Stimulated activated CD4-positive, alpha-beta T cell treated with anti-CD3 and anti-CD28 coated beads, Interleukin-15, amount 100 ng/mL, for 1 hour (primary cell): ENCODE results near the gene SNTB2.
A peak's percentile ranks its signal among the peaks of the same experiment; 100 is the strongest.

Experiments
- DNase-seq, 2 donors: peaks; one replicate each; pipeline ENCODE4 v3.0.0-alpha.2; 2020; ENCODE audit warnings: low read depth in 1 of 2, low spot score in 1 of 2

Gene SNTB2

DNA sequence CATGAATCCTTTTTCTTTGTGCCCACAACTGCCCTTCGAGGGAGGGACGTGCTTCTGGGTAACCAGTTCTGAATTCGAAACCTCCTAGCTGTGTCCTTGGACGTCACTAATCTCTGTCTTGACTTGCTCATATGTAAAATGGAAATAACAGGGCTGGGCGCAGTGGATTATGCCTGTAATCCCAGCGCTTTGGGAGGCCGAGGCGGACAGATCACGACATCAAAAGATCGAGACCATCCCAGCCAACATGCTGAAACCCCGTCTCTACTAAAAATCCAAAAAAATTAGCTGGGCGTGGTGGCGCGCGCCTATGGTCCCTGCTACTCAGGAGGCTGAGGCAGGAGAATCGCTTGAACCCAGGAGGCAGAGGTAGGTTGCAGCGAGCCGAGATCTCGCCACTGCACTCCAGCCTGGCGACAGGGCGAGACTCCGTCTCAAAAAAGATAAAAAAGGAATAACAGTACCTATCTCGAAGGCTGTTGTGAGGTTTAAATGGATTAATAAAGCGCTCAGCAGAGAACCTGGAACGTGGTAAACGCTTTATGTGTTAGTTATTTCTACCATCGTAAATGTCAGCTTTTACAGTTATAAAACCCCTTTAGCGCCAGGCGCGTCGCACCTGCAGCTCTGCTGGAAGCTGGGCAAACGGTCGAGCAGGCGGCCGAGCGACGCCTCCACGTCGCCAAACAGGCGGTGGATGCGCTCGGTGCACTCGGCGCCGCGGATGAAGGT is 151.8 kb downstream of the SNTB2 start:
- no peak for DNase-seq

DNA sequence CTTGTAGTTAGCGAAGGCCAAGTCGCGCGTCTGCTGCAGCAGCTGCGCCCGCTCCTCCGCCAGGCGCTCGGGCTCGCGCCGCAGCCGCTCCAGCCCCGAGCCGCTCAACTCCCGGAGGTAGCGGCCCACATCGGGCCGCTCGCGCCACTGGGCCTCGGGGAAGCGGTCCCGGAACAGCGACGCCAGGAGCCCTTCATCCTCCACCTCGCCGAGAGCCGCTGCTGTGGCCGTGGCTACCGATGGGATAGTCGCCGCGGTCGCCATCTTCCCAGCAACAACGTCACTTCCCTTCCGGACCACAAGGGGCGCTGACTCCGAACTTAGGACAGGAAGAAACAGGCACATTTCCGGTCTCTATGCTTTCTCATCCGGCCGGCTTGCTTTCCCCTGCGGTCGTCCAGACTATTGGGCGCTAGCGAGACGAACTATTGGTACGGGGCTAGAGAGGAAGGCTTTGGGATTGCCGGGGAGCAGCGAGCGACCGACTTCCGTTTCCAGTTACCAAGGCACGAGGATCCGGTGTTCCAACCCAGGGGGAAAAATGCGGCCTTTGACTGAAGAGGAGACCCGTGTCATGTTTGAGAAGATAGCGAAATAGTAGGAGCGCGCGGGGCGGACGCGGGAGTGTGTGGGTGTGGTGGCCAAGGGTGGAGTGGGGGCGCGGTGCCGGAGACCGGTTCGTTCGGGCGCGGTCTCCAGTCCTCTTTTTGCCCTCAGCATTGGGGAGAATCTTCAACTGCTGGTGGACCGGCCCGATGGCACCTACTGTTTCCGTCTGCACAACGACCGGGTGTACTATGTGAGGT is 152.5 kb downstream of the SNTB2 start, which contains the start of the genes COG8 and NIP7:
TSS of gene COG8 (minus strand) at position 276 of the 806 bp plus-strand sequence. CDS start at position 264, 12 bp downstream.
TSS of gene NIP7 (plus strand) at position 484 of the 806 bp plus-strand sequence. CDS start at position 542, 58 bp downstream.
- peak; percentile 80 to 84 for DNase-seq

DNA sequence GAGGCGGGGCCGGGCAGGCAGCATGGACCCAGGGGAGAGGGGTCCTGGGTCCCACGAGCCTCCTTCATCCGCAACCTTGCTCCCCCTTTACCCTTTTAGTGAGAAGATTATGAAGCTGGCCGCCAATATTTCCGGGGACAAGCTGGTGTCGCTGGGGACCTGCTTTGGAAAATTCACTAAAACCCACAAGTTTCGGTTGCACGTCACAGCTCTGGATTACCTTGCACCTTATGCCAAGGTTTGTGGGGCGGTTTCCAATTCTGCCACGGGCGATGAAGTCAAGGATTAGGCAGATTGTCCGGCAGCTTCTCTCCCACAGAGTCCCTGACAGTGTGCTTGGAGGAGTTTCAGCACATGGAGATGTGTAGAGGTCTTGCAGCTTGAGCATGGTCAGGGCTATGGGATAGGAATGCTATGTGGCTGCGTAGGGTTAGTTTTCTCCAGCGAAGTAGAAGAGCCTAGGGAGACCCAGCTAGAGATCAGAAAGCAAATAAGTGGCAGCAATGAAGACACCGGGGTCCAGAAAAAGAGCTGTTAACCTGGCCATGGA is 153.2 kb downstream of the SNTB2 start:
- no peak for DNase-seq

DNA sequence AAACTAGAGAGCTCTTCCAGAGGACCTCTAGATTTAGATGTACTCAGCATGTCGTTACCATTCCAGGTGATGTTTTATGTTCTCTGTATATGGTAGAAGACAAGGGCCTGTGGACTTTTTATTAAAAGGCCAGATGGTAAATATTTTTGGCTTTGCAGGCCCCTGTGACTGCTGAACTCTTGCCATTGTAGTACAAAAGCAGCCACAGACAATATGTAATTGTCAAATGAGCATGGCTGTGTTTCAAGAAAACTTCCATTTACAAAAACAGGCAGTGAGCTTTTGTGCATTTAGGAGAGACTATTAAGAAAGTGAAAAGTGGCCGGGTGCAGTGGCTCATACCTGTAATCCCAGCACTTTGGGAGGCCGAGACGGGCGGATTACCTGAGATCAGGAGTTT is 157.2 kb downstream of the SNTB2 start:
- no peak for DNase-seq

DNA sequence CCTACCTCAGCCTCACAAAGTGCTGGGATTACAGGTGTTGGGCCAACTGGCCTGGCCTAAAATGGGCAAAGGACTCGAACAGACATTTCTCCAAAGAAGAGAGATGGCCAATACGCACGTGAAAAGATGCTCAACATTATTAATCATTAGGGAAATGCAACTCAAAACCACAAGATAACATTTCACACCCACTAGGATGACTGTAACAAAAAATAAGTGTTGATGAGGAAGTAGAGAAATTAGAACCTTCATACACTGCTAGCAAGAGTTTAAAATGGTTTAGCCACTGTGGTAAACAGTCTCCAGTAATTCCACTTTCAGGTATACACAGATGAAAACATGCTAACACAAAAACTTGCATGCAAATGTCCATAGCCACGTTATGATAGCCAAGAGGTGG is 159.0 kb downstream of the SNTB2 start:
- no peak for DNase-seq

DNA sequence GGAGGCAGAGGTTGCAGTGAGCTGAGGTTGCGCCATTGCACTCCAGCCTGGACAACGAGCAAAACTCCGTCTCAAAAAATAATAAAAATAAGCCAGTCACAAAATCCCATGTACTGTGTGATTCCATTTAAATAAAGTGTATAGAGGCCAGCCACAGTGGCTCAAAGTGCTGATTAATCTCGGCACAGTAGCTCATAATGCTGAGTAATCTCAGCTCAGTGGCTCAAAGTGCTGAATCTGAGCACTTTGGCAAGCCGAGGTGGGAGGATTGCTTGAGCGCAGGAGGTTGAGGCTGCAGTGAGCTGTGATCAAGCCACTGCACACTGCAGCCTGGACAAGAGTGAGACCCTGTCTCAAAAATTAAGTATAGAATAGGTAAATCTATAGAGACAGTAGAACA is 159.7 kb downstream of the SNTB2 start:
- DNase-seq: no peak

DNA sequence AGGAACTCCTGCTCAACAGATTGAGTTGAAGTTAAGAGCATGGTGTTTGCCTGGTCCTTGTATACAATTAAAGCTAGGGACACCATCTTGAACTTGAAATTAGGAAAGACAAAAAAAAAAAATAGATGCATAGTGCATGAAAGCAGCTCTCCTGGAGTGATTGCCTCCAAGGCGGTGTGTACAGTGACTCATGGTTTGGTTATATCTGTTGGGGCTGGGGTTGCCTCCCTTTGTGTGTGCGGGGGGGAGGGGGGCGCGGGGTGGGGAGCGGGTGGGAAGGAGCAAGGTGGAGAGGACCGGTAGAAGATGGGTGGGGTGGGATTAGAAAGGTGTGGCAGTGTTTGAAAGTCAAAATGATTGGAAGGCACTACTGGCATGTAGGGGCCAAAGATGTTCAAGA is 161.3 kb downstream of the SNTB2 start:
- no peak for DNase-seq

DNA sequence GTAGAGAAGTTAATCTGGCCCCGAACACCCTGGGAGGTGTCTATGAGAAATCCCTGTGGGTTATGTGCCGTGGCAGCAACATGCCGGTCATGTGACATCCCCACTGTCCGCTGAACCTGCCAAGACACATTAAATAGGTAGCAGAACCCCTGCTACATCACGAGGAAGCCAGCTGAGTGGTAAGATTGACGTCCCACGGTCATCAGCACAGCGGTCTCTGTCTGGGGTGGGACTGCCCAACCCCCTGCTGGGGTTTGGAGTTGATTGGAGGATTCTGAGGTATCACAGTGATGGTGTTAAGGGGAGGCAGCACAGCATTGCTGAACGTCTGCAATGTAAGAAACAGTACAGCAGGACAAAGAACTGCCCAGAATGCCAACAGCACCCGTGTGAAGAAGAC is 162.6 kb downstream of the SNTB2 start:
- no peak for DNase-seq

DNA sequence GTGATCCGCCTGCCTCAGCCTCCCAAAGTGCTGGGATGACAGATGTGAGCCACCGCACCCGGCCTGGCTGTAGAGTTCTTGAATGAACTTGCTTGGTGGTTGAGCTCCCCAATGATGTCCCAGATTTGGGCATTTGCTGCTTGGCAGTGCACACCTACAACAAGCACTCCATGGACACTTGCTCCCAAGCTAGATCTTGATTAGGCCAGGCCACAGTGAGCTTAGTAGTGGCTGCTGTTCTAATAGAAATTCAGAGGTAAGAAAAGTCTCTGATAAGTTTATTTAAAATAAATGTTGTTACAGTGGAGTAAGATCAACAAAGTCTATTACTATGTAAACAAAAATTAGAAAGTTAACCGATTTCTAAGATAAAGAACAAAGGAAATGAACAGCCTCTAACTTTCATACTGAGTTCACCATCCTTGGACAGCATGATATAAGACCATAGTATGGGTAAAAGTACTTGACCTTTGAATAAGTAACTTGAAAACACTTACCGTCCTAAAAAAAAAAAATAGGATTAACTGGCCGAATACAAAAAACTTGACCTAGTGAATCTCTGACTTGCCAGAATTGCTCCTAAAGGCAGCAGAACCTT is 163.7 kb downstream of the SNTB2 start:
- no peak for DNase-seq

DNA sequence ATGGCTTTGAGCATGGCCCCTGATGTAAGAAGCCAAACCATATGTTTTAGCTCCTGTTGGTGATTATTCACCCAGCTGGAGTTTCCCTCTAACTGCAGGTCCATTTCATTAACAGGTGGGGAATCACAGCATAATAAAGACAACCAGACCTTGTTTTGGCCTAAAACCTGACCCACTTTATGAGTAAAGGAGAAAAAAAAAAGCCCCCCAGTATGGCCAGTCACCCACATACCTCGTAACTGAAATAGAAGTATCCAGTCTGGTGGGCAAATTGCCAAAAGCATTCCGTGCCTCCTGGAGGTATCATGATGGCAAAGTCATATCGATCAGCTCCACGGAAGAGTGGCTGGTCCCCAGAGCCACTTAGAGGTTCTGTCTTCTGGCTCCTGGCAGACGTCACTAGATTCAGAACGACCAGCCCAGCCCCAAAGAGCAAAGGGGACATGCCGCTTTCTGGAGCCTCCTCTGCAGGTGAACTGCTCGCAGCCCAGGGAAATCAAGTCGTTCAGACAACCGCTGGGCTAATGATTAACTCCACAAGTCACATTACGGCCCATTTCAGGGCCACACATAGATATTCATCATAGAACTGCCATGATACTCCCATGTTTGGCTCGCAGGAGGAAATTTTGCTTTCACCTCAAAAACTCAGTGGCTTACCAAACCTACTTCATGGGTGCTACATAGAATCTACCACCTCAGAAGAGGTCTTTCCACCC is 164.5 kb downstream of the SNTB2 start, which contains the start of gene TMED6:
TSS of gene TMED6 (minus strand) at position 478 of the 719 bp plus-strand sequence. CDS start at position 445, 33 bp downstream.
- no peak for DNase-seq
